Colonic mucosa (tissue), 4 donors: ENCODE data around the gene THAP11. TPM values are rescaled to one million over a fixed set of nuclear protein-coding genes. Genes with fewer than 3 reads are reported as not detected.

ENCODE experiments used
- DNase-seq: peaks from one replicate; pipeline ENCODE4 v3.0.0-alpha.2; 2020
- H3K27ac ChIP-seq: fragments of 200-600 bp; one replicate; pipeline ENCODE4 v1.8.0; 2021
- H3K27me3 ChIP-seq: fragments of 200-600 bp; one replicate; pipeline ENCODE4 v1.8.0; 2021
- H3K36me3 ChIP-seq: fragments of 200-600 bp; one replicate; pipeline ENCODE4 v1.8.0; 2021
- H3K4me1 ChIP-seq: fragments of 200-600 bp; one replicate; pipeline ENCODE4 v1.8.0; 2021; ENCODE audit warnings: mild to moderate bottlenecking
- H3K4me3 ChIP-seq: fragments of 200-600 bp; one replicate; pipeline ENCODE4 v1.8.0; 2021
- H3K9ac ChIP-seq, 2 donors: one replicate each; pipeline ENCODE4 v1.7.0; 2013; ENCODE audit warnings: control low read depth in 2 of 2, low read depth in 2 of 2, low read length in 2 of 2
- H3K9me3 ChIP-seq: fragments of 200-600 bp; one replicate; pipeline ENCODE4 v1.8.0; 2021
- intact Hi-C: fragments of 100-400 bp; cut with DNase I; formaldehyde crosslinking; loops from one replicate; pipeline ENCODE4 v1.14.1; 2022
- total RNA-seq, 2 donors: library from RNA; stranded (reverse); fragmentation: NEBNext Ultra II Directional in 1 of 2; extraction: Animal tissue kit (Norgen Biotek cat#: 25700) in 1 of 2; gene quantifications; one replicate each; pipeline ENCODE4 v1.2.1, GENCODE V29; 2021
- TF ChIP-seq, protein P1 (sequence below): fragments of 200-600 bp; IDR thresholded peaks from one replicate; pipeline ENCODE4 v1.8.0; 2022; ENCODE audit warnings: antibody characterized with exemption, mild to moderate bottlenecking
- donor health status: healthy.
- donor health status: DM: no; HTN: no; CAD: no.
- donor health status: DM: no; HTN: no; CAD: no.

The THAP11 gene
- total RNA-seq, 2 donors from 2014 or later: 22.0 to 33.2 TPM

GRCh38 chr16:67853670-67854069 lies 11.6 kb downstream of the THAP11 start:
- no peaks in the 10 kb centered on the region for H3K36me3 ChIP-seq
- no peak for DNase-seq
- intact Hi-C loops: no loop called here
- H3K4me1 ChIP-seq: peaks cover 15% of the 10 kb centered on the region
- H3K9ac ChIP-seq: no peak overlapping the region
- H3K4me3 ChIP-seq: no peak overlapping the region
- H3K27me3 ChIP-seq: no peaks in the 10 kb centered on the region
- TF ChIP-seq, protein P1, sequence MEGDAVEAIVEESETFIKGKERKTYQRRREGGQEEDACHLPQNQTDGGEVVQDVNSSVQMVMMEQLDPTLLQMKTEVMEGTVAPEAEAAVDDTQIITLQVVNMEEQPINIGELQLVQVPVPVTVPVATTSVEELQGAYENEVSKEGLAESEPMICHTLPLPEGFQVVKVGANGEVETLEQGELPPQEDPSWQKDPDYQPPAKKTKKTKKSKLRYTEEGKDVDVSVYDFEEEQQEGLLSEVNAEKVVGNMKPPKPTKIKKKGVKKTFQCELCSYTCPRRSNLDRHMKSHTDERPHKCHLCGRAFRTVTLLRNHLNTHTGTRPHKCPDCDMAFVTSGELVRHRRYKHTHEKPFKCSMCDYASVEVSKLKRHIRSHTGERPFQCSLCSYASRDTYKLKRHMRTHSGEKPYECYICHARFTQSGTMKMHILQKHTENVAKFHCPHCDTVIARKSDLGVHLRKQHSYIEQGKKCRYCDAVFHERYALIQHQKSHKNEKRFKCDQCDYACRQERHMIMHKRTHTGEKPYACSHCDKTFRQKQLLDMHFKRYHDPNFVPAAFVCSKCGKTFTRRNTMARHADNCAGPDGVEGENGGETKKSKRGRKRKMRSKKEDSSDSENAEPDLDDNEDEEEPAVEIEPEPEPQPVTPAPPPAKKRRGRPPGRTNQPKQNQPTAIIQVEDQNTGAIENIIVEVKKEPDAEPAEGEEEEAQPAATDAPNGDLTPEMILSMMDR: no peak
- H3K27ac ChIP-seq: no peak overlapping the region
- no peaks in the 10 kb centered on the region for H3K9me3 ChIP-seq

DNA sequence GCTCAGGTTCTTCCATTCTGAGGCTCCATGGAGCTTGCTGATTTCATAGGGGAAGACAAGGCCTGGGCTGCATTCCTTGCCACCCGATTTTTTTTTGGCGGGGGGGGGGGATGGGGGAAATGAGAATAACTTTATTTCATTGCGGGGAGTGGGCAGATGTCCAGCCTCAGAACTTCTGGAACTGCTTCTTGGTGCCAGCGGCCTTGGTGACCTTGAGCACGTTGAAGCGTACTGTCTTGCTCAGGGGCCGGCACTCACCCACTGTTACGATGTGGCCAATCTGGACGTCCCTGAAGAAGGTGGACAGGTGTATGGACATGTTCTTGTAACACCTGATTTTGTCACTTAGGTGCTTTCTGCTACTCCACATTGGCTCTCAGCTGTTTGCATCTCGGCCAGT lies 13.7 kb downstream of the THAP11 start:
- no peak overlapping the region for H3K4me3 ChIP-seq
- intact Hi-C loops: no loop called here
- H3K27me3 ChIP-seq: no peaks in the 10 kb centered on the region
- H3K4me1 ChIP-seq: peaks cover 17% of the 10 kb centered on the region
- no peak for DNase-seq
- no peak overlapping the region for H3K27ac ChIP-seq
- H3K9me3 ChIP-seq: no peaks in the 10 kb centered on the region
- no peaks in the 10 kb centered on the region for H3K36me3 ChIP-seq
- TF ChIP-seq, protein P1: no peak
- no peak overlapping the region for H3K9ac ChIP-seq

DNA sequence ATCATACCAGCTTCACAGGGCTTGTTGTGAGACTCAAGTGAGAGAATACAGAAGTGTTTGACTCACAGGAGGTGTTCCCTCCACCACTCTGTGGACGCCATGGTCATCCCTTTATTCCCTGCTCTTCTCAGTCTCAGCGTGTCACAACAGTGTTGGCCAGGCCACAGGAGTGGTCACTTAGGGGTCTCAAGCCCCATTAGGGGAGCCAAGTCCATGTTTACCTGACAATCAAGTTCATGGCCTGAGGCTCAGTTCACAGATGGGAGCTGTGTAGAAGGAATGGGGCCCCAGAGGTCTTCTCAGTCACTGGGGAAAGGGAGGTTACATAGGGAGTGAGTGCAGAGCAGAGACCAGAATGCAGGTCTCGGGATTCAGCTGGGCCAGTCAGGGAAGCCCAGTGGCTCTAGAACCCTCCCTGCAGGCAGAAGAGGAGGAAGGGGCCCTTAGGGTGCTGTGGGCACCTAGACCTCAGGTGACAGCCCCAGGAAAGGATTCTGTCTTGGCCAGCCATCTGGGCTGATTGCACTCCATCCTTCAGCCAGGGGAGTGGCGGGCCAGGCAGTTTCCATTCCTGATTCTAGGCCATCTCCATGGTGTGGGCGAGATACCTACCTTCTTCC lies 14.9 kb downstream of the THAP11 start:
- Histone ChIP-seq H3K9me3 (no peaks in the 10 kb centered on the region), H3K9ac (no peak overlapping the region), H3K36me3 (no peaks in the 10 kb centered on the region), H3K27me3 (no peaks in the 10 kb centered on the region), H3K4me3 (no peak overlapping the region), H3K27ac (peak overlapping the region; percentile 43), H3K4me1 (peaks cover 17% of the 10 kb centered on the region)
- no peak for DNase-seq
- TF ChIP-seq, protein P1: no peak
- intact Hi-C loops: no loop called here

DNA sequence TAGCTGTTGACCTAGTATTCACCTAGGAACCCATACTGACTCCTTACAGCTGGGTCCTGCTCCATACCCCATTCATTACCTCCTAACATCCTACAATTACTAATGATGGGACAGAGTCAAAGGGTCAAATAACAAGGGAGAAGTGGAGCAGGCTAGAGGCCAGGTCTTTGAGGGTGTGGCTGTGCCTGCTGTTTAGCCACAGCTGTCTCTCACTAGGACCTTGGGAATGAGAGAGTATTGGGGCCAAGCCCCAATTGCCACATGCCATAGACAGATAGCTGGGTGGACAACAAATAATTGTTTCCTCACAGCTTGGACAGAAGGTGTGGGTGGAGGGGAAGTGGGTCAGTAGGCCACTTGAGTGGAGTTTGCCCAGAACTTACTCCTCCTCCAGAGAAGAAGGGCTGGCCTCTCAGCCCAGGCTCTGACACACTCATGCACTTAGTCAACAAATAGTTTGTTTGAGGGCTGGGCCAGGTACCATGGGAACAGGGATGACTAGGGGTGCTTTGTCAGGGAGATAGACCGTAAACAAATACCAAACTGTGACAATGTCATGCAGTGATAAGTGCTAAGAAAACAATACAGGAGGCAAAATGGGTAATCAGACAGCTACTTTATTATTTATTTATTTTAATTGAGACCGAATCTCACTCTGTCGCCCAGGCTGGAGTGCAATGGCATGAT lies 15.6 kb downstream of the THAP11 start:
- peak; percentile 65 for DNase-seq
- TF ChIP-seq, protein P1: no peak
- Histone ChIP-seq H3K9me3 (no peaks in the 10 kb centered on the region), H3K9ac (no peak overlapping the region), H3K36me3 (no peaks in the 10 kb centered on the region), H3K27me3 (no peaks in the 10 kb centered on the region), H3K4me3 (no peak overlapping the region), H3K27ac (peak overlapping the region; percentile 43), H3K4me1 (peaks cover 17% of the 10 kb centered on the region)
- intact Hi-C loops: no loop called here

GRCh38 chr16:67858500-67858899 lies 16.4 kb downstream of the THAP11 start:
- Histone ChIP-seq H3K27ac (peak overlapping the region; percentile 18), H3K9ac (peak overlapping the region in 1 of 2 donors; percentile 12), H3K9me3 (no peaks in the 10 kb centered on the region), H3K36me3 (no peaks in the 10 kb centered on the region), H3K27me3 (no peaks in the 10 kb centered on the region), H3K4me1 (peaks cover 17% of the 10 kb centered on the region), H3K4me3 (no peak overlapping the region)
- TF ChIP-seq, protein P1: no peak
- intact Hi-C loops: no loop called here
- no peak for DNase-seq
